A549 (cell line): ENCODE measurements around the gene GALNT16. TPM values are rescaled to one million over a fixed set of nuclear protein-coding genes. Genes with fewer than 3 reads are reported as not detected.

ENCODE experiments used
- ATAC-seq, 2 experiments: fragments of 200-7000 bp in 1 of 2; fragments of >200 bp in 1 of 2; cut with Nextera tagmentation in 1 of 2; cut with Tn5 transposase in 1 of 2; 3 replicates each; pipeline versions ENCODE4 v1.8.0 to v1.9.1; 2018 to 2020; ENCODE audit warnings: mild to moderate bottlenecking in 1 of 2, moderate library complexity in 1 of 2
- CTCF ChIA-PET: fragments of 300-600 bp; sonication (Branson Sonifier 250); formaldehyde crosslinking; extraction: SDS; loops from one replicate; lab custom pipeline; 2021; ENCODE audit warnings: antibody characterized with exemption, inconsistent platforms; lab: Yijun Ruan, JAX
- POLR2A ChIA-PET: fragments of 350-600 bp; formaldehyde crosslinking; extraction: SDS; loops from one replicate; lab custom pipeline; 2021; ENCODE audit warnings: antibody characterized with exemption, inconsistent platforms; lab: Yijun Ruan, JAX
- DNase-seq, 2 experiments: peaks; one replicate each; pipeline versions ENCODE4 v3.0.0 to v3.0.0-alpha.2; 2011 to 2016; ENCODE audit warnings: low read depth in 1 of 2, low spot score in 1 of 2
- FAIRE-seq: peaks from 2 replicates; lab custom pipeline; 2011; peaks lifted over from hg19 to GRCh38; lab: Jason Lieb, UNC
- H3K27ac ChIP-seq, 2 experiments: fragments of >200 bp; sonication (Bioruptor Twin); formaldehyde crosslinking; 3 replicates each; pipeline ENCODE4 v1.5.1; 2016 to 2017
- H3K4me1 ChIP-seq: fragments of >200 bp; sonication (Bioruptor Twin); formaldehyde crosslinking; 3 replicates; pipeline ENCODE4 v1.6.1; 2016
- H3K4me2 ChIP-seq: fragments of >200 bp; sonication (Bioruptor Twin); formaldehyde crosslinking; 3 replicates; pipeline ENCODE4 v1.6.1; 2016
- H3K4me3 ChIP-seq: fragments of >200 bp; sonication (Bioruptor Twin); formaldehyde crosslinking; 3 replicates; pipeline ENCODE4 v1.5.1; 2016
- H3K9me3 ChIP-seq: fragments of >200 bp; sonication (Bioruptor Twin); formaldehyde crosslinking; 3 replicates; pipeline ENCODE4 v1.6.1; 2016
- BHLHE40 ChIP-seq: IDR thresholded peaks from 2 replicates; pipeline ENCODE4 v1.6.1; 2012; ENCODE audit warnings: low read depth, low read length, inconsistent platforms
- CHD2 ChIP-seq: fragments of 150-350 bp; IDR thresholded peaks from 2 replicates; pipeline ENCODE4 v1.6.1; 2014; ENCODE audit warnings: low read length; ENCODE audit not compliant: partially characterized antibody
- CTCF ChIP-seq: fragments of >200 bp; sonication (Bioruptor Twin); formaldehyde crosslinking; IDR thresholded peaks from 3 replicates; pipeline ENCODE4 v1.5.1; 2016
- EHF ChIP-seq: fragments of 250-450 bp; sonication (Bioruptor Pico); IDR thresholded peaks from 2 replicates; pipeline ENCODE4 v1.5.0; 2020; ENCODE audit warnings: mild to moderate bottlenecking
- EP300 ChIP-seq, 2 experiments: fragments of >200 bp; sonication (Bioruptor Twin); formaldehyde crosslinking; IDR thresholded peaks; 2 replicates in 1 of 2; 3 replicates in 1 of 2; pipeline ENCODE4 v1.6.1; 2016 to 2017
- ESRRA ChIP-seq: fragments of 150-350 bp; IDR thresholded peaks from 2 replicates; pipeline ENCODE4 v1.6.1; 2014; ENCODE audit warnings: mild to moderate bottlenecking, low read length, borderline replicate concordance
- HEYL ChIP-seq: fragments of 250-450 bp; sonication (Bioruptor Pico); IDR thresholded peaks from 2 replicates; pipeline ENCODE4 v1.8.0; 2021; ENCODE audit warnings: mild to moderate bottlenecking, moderate library complexity
- HMGXB4 ChIP-seq: fragments of 250-450 bp; sonication (Bioruptor Pico); IDR thresholded peaks from 2 replicates; pipeline ENCODE4 v1.5.0; 2021; ENCODE audit warnings: mild to moderate bottlenecking, moderate library complexity, borderline replicate concordance
- HOXB5 ChIP-seq: fragments of 250-450 bp; sonication (Bioruptor Pico); IDR thresholded peaks from 2 replicates; pipeline ENCODE4 v1.5.0; 2020; ENCODE audit warnings: mild to moderate bottlenecking, moderate library complexity
- JUNB ChIP-seq: fragments of >200 bp; sonication (Bioruptor Twin); formaldehyde crosslinking; IDR thresholded peaks from 2 replicates; pipeline ENCODE4 v1.6.1; 2016
- NFE2L2 ChIP-seq: fragments of 150-350 bp; conservative IDR thresholded peaks from 2 replicates; pipeline ENCODE4 v1.6.1; 2014; ENCODE audit warnings: low read length
- NR3C1 ChIP-seq: fragments of >200 bp; sonication (Bioruptor Twin); formaldehyde crosslinking; IDR thresholded peaks from 3 replicates; pipeline ENCODE4 v1.6.1; 2017
- PBX3 ChIP-seq: IDR thresholded peaks from 2 replicates; pipeline ENCODE4 v1.6.1; 2012
- PHF8 ChIP-seq: fragments of 200-600 bp; sonication (generic); IDR thresholded peaks from 2 replicates; pipeline ENCODE4 v1.6.1; 2016; ENCODE audit warnings: low read depth, mild to moderate bottlenecking, antibody characterized with exemption, moderate library complexity, borderline replicate concordance
- POLR2A ChIP-seq: IDR thresholded peaks from 2 replicates; pipeline ENCODE4 v1.6.1; 2012; ENCODE audit warnings: mild to moderate bottlenecking, low read length
- RARB ChIP-seq: fragments of 250-450 bp; sonication (Bioruptor Pico); IDR thresholded peaks from 2 replicates; pipeline ENCODE4 v1.8.0; 2021; ENCODE audit warnings: mild to moderate bottlenecking, moderate library complexity
- REST ChIP-seq: fragments of 200-600 bp; sonication (generic); IDR thresholded peaks from 2 replicates; pipeline ENCODE4 v1.6.1; 2016; ENCODE audit warnings: antibody characterized with exemption, mild to moderate bottlenecking, moderate library complexity
- RNF2 ChIP-seq: fragments of 200-600 bp; sonication (generic); IDR thresholded peaks from 2 replicates; pipeline ENCODE4 v1.6.1; 2016; ENCODE audit warnings: low read depth, mild to moderate bottlenecking, antibody characterized with exemption, moderate library complexity, borderline replicate concordance
- SMC3 ChIP-seq: fragments of >200 bp; sonication (Bioruptor Twin); formaldehyde crosslinking; IDR thresholded peaks from 3 replicates; pipeline ENCODE4 v1.6.1; 2018; ENCODE audit warnings: inconsistent platforms
- TFCP2L1 ChIP-seq: fragments of 250-450 bp; sonication (Bioruptor Pico); IDR thresholded peaks from 2 replicates; pipeline ENCODE4 v1.5.0; 2021; ENCODE audit warnings: mild to moderate bottlenecking
- USF2 ChIP-seq: fragments of 450-650 bp; IDR thresholded peaks from 2 replicates; pipeline ENCODE4 v1.6.1; 2014; ENCODE audit warnings: antibody characterized with exemption
- WGBS: methylation state at CpG from one replicate; pipeline ENCODE4 v1.1.6; 2017; ENCODE audit errors: missing lambda C conversion rate; 5-methylcytosine and 5-hydroxymethylcytosine counted together
- polyA plus RNA-seq, 4 experiments: library from polyadenylated mRNA; depleted of rRNA in 3 of 4; stranded (reverse); fragments of >200 nt; fragmentation: RNase III in 1 of 4; extraction: RNeasy Plus Mini Kit Qiagen cat#74134 plus additional on column Dnase treatment in 1 of 4; gene quantifications; 2 replicates in 3 of 4; 3 replicates in 1 of 4; pipeline ENCODE4 v1.2.3, GENCODE V29; 2011 to 2017

The GALNT16 gene
- polyA plus RNA-seq, 2 of the 4 experiments (the other 2 are of a cell fraction): 2.8 to 3.4 TPM

- POLR2A ChIA-PET: no interaction called here
- TF ChIP-seq CHD2: no peak
- no peak for TF ChIP-seq PHF8
- no peak for TF ChIP-seq TFCP2L1 (CRISPR knock-in tag)
- TF ChIP-seq RARB: no peak
- no peak for TF ChIP-seq HMGXB4 (CRISPR knock-in tag)
- TF ChIP-seq PBX3: no peak
- TF ChIP-seq EP300 (IDR thresholded peaks at IDR 0.05): no peak
- no peak for TF ChIP-seq SMC3
- no peak for TF ChIP-seq RNF2
- TF ChIP-seq USF2: no peak
- TF ChIP-seq ESRRA: no peak
- TF ChIP-seq NR3C1: no peak
- TF ChIP-seq CTCF: no peak
- no peak for TF ChIP-seq BHLHE40
- TF ChIP-seq HOXB5 (CRISPR knock-in tag): no peak
- no peak for TF ChIP-seq JUNB
- TF ChIP-seq NFE2L2: no peak
- no peak for TF ChIP-seq HEYL (CRISPR knock-in tag)
- no peak for TF ChIP-seq EHF
- H3K4me1 ChIP-seq: no peaks in the 10 kb centered on the region
- CTCF ChIA-PET: interaction anchor here (1.0 to 1.9 kb wide), 4 partner anchors 20 to 192 kb away, joined by 3 to 11 read pairs (median 4); no protein-coding TSS in a partner anchor
- ATAC-seq (no peak), FAIRE-seq (no peak), DNase-seq (no peak)
- H3K4me3 ChIP-seq: no peak overlapping the region
- no peak overlapping the region for H3K27ac ChIP-seq
- no peaks in the 10 kb centered on the region for H3K9me3 ChIP-seq
- WGBS: 48% methylated on average over 2 of the region's 2 CpGs
- H3K4me2 ChIP-seq: no peak overlapping the region
Measured at GRCh38 chr14:69268223-69268622, 8.3 kb downstream of the GALNT16 start.

- ATAC-seq (no peak), FAIRE-seq (no peak), DNase-seq (no peak)
- WGBS: 54% methylated on average over 4 of the region's 4 CpGs
- no peak overlapping the region for H3K27ac ChIP-seq
- H3K4me2 ChIP-seq: no peak overlapping the region
- TF ChIP-seq REST (no peak), ESRRA (no peak), POLR2A (no peak), PBX3 (no peak)
- H3K4me1 ChIP-seq: no peaks in the 10 kb centered on the region
- no peaks in the 10 kb centered on the region for H3K9me3 ChIP-seq
- ChIA-PET POLR2A (no interaction called here), CTCF (interaction anchor here (1.0 kb wide), 1 partner anchor 19 kb away, joined by 4 read pairs; no protein-coding TSS in a partner anchor)
- no peak overlapping the region for H3K4me3 ChIP-seq
Measured at GRCh38 chr14:69268763-69269162, 8.8 kb downstream of the GALNT16 start.
